ENCODE results near the gene INSIG2.
"Not testable (repeated sequence)": the region's sequence is repeated elsewhere in the genome, so short reads cannot be mapped to it uniquely, and the experiment has no call there.

Gene INSIG2

GRCh38 chr2:118061135-118061955 lies 26.9 kb upstream of the INSIG2 start:
- peak; percentile 6 for DNase-seq

GRCh38 chr2:118062048-118062447 lies 26.2 kb upstream of the INSIG2 start:
- DNase-seq: no peak

- DNase-seq: no peak
Measured at GRCh38 chr2:118062669-118063068, 25.6 kb upstream of the INSIG2 start.

- DNase-seq: no peak
Measured at GRCh38 chr2:118065015-118065706, 23.1 kb upstream of the INSIG2 start.

GRCh38 chr2:118065921-118066511 lies 22.3 kb upstream of the INSIG2 start:
- DNase-seq: no peak

GRCh38 chr2:118077636-118078247 lies 10.5 kb upstream of the INSIG2 start:
- no peak for DNase-seq

GRCh38 chr2:118078734-118079133 lies 9.5 kb upstream of the INSIG2 start:
- DNase-seq: no peak

GRCh38 chr2:118084491-118085089 lies 3.7 kb upstream of the INSIG2 start:
- no peak for DNase-seq

- no peak for DNase-seq
Measured at GRCh38 chr2:118085173-118086023, 2.9 kb upstream of the INSIG2 start.

- DNase-seq: no peak
Measured at GRCh38 chr2:118086024-118086633, 2.1 kb upstream of the INSIG2 start.

- peak; percentile 1 for DNase-seq
Measured at GRCh38 chr2:118089139-118089800, 999 bp downstream of the INSIG2 start.

- no peak for DNase-seq
Measured at GRCh38 chr2:118090387-118091139, 2.3 kb downstream of the INSIG2 start.

- DNase-seq: no peak
Measured at GRCh38 chr2:118091140-118091478, 2.8 kb downstream of the INSIG2 start.

GRCh38 chr2:118091631-118092030 lies 3.4 kb downstream of the INSIG2 start:
- no peak for DNase-seq

GRCh38 chr2:118094102-118094501 lies 5.8 kb downstream of the INSIG2 start:
- not testable (repeated sequence) for DNase-seq

- no peak for DNase-seq
Measured at GRCh38 chr2:118094503-118094902, 6.2 kb downstream of the INSIG2 start.

GRCh38 chr2:118095610-118096009 lies 7.3 kb downstream of the INSIG2 start:
- DNase-seq: no peak

GRCh38 chr2:118097657-118098056 lies 9.4 kb downstream of the INSIG2 start:
- peak; percentile 5 for DNase-seq

GRCh38 chr2:118098307-118099030 lies 10.2 kb downstream of the INSIG2 start:
- no peak for DNase-seq
